Fibroblast of skin of right quadriceps (primary cell): ENCODE results near the gene ZNF534.
"Not testable (repeated sequence)": the region's sequence is repeated elsewhere in the genome, so short reads cannot be mapped to it uniquely, and the experiment has no call there.

Source experiments
- DNase-seq: peaks from one replicate; pipeline ENCODE4 v3.0.0-alpha.2; 2013

The ZNF534 gene

DNA sequence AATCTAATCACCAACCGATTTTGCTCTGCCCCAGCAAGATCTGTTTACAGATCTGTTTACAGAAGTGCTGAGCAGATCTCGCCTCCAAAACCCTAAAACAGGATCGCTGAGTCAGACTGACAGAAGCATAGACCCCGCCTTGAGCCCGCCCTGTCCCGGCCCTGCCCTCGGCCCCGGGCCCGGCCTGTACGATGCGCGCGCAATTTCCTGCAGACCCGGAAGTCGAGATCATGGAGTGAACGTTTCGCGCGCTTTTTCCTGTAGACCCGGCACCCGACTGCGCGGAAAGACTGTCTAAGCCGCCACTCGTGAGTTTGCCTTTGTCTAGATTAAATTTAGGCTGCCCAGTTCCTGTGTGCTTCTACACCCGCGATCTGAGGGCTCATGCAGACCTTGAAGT lies at the start of gene ZNF534:
TSS of gene ZNF534 (plus strand) at position 212 of the 400 bp plus-strand sequence. CDS start 2,327 bp downstream, outside the sequence.
- DNase-seq: no peak

DNA sequence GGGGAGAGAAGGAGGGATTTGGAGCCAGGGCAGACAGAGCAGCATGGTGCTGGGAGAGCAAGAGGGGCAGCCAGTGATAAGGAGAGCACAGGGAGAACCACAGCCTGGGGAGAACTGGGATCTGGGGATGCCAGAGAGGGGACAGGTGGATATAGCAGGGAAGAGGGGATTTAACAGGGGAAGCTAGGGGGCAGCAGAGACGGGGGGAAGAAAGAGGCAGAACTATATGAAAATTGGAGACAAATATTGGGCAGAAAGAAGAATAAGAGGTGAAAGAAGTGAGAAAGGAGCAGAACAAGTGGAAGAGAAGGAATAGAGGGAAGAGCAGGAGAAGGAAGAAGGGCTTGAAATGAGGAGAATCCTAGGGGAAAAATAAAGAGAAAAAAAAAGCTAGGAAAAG lies 37.8 kb upstream of the ZNF534 start:
- DNase-seq: no peak

DNA sequence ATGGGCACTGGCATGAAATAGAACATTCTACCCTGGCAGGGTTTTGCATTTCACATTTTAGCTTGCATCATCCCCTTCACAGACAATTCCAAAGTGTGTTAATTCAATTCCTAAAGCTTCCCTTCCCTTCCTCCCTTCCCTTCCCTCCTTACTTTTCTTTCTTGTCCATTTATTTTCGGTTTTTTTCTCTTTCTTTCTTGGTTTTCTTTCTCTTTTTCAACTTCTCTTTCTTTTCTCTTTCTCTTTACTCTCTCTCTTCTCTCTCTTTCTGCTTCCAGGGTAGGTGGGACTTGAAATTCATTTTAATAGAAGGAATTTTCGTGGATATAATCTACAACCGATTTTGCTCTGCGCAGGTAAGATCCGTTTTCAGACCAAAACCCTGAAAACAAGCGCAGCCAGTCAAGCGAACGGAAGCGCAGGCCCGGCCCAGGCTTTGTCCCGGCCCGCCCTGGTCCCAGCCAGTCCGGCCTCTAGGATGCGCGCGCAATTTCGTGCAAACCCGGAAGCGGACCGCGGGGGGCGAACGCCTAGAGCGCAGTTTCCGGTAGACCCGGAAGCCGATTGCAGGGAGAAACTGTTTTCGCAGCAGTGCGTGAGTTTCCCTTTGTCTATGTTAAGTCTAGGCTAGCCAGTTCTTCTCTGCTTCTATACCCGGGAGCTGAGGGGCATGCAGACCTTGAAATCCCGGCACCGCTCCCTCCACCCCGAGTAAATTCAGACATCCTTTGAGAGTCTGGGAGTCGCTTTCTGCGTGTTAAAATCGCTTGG lies 31.5 kb upstream of the ZNF534 start, which contains the start of gene ZNF528:
TSS of gene ZNF528 (plus strand) at position 540 of the 771 bp plus-strand sequence. CDS start 4,165 bp downstream, outside the sequence.
- peak; percentile 95 for DNase-seq

DNA sequence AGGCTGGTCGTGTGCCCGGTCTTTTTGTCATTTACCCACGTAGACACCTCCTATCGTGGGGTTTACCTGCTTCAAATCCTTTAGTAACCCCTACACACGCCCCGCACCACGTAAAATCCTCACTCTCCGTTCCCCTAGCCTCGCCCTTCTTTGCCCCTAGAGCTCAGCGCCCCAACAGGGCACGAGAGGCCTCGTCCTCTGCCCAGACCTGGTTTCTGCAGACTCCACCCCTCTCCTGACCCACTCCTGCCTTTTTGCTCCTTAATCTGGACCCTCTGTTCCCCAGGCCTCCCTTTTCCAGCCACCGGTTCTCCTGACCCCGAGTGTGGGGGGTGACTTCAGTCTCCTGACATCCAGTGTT lies 30.9 kb upstream of the ZNF534 start:
- peak; percentile 10 for DNase-seq

DNA sequence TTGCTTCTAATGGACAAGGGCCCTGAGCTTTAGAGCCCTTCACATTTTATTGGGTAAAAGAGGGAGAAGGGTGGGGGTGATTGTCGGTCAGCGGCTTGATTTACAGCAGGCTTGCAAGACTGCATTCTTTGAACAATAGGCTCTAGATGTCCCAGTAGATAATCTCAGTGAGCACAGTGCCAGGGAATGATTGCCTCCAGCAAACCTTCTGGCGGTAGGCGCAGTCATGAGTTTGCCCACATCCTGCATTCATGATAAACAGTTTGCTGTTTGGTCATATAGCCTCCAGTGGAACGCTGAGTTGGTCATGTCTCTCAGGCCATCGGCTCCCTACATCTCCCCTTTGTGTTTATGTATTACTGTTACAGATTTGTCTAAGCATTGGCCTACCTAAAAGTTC lies 18.7 kb upstream of the ZNF534 start:
- no peak for DNase-seq

DNA sequence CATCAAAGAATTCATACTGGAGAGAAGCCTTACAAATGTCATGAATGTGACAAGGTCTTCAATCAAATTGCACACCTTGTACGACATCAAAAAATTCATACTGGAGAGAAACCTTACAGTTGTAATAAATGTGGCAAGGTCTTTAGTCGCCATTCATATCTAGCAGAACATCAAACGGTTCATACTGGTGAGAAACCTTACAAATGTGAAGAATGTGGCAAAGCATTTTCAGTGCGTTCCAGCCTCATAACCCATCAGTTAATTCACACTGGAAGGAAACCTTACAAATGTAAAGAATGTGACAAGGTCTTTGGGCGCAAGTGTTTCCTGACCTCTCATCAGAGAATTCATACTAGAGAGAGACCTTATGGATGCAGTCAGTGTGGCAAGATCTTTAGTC lies 13.2 kb upstream of the ZNF534 start:
- DNase-seq: no peak

DNA sequence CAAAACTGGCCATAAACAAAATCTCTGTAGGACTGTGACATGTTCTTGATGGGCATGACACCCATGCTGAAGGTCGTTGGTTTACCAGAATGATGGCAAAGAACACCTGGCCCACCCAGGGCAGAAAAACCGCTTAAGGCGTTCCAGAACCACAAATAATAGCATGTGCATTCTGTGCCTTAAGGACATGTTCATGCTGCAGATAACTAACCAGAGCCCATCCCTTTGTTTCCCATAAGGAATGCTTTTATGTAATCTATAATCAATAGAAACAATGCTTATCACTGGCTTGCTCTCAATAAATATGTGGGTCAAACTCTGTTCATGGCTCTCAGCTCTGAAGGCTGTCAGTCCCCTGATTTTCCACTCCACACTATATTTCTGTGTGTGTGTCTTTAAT lies 13.2 kb downstream of the ZNF534 start:
- no peak for DNase-seq

DNA sequence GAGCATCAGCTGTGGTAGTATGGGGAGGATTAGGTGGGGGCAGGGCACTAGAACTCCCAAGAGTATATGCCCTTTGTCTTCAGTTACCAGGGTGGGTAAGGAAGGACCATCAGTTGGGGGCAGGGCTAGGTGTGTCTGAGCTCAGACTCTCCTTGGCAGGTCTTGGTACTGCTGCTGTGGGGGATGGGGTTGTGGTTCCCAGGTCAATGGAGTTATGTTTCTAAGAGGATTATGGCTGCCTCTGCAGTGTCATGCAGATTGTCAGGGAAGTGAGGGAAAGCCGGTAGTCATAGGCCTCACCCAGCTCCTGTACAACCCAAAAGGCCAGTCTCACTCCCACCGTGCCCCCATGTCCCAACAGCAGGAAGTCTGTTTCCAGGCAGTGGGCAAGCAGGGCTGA lies 15.6 kb downstream of the ZNF534 start:
- DNase-seq: no peak

DNA sequence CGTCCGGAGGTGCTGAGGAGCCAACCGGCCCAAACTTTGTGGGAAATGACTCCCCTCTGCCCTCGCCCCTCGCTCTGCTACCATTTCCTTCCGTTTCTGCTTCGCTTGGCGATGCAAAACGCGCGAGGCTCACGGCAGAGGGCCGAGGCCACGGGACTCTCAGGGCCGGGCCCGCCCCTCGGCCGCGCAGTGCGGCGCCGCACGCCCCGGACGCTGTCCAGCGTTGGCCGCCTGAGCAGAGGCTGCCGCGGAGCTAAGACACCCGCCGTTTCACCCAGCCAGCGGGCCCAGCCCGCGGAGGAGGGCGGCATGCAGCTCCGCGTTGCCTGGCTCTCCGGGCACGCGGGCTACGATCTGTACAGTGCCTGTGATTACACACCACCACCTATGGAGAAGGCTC lies 22.3 kb downstream of the ZNF534 start:
- no peak for DNase-seq

DNA sequence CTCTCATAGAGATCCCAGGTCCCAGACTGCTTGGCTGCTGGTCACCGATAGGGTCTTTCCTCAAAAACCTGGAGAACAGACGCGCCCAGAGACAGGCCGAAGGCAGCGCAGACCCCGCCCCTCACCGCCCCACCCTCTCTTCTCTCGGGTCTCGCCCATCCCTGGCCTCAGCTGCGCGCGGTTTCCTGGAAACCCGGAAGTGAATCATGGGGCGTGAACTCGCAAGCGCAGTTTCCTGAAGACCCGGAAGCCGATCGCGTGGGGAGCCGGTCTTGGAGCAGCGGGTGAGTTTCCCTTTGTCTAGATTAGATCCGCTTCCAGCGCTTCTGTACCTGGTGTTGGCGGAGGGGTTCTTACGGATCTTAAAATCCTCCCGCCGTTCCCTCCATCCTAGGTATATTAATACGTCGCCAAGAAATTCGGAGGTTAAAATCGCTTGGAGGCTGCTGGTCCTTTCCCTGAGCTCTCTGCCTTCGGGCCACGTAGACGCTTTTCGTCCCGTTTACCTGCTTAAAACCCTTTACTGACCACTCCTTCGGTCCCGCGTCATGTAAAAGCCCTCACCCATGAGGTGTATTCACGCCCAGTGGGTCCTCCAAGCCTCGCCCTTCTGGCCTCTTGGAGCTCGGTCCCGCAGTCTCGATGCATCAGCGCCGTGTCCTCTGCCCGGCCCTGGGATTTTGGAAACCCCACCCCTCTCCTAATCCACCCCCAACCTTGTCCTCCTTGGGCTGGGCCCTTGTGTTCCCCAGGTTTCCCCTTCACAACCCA lies 24.6 kb downstream of the ZNF534 start, which contains the start of gene ZNF578:
TSS of gene ZNF578 (plus strand) at position 230 of the 771 bp plus-strand sequence. CDS start 48,293 bp downstream, outside the sequence.
- DNase-seq: peak; percentile 88

DNA sequence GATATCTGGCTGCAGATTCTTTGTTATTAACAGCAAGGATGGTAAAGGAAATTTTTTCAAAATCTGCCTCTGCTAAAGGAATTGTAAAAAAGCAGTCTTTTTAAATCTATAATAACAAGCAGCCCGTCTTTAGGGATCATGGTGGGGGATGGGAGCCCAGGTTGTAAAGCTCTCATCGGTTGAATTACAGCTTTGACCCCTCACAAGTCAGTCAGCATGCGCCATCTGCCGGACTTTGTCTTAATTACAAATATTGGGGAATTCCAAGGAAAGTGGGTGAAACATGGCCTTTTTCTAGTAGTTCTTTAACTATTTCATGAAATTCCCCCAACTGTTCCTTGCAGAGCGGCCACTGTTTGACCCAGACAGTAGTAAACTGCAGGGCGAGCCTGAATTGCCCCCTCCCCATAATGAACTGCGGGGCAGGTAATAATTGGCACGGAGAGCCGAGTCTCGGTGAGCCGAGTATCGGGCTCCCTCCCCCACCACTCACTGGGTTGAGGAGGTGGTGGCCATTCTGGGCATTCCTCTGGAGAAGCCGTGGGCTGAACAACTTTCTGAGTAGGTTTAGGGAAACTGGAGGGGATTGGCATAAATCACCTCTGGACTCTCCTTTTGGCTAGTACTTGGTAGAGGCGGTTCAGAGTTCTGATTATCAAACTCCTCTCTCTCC lies 36.0 kb downstream of the ZNF534 start:
- DNase-seq: no peak

DNA sequence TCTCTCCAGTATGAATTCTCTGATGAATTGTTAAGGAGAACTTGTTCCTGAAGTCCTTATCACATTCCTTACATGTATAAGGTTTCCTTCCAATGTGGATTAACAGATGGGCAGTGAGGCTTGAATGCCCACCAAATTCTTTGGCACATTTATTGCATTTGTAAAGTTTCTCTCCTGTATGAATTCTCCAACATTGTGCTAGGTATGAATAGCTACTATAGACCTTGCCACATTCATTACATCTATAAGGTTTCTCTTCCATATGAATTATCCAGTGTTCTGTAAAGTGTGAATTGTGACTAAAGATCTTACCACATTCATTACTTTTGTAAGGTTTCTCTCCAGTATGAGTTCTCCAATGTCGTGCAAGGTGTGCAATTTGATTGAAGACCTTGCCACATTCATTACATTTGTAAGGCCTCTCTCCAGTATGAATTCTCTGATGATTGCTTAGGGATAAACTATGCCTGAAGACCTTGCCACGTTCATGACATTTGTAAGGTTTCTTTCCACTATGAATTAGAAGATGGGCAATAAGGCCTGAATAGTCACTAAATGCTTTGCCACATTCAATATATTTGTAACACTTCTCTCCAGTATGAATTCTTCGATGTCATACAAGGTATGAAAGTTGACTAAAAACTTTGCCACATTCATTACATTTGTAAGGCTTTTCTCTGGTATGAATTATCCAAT lies 44.9 kb downstream of the ZNF534 start:
- DNase-seq: no peak

DNA sequence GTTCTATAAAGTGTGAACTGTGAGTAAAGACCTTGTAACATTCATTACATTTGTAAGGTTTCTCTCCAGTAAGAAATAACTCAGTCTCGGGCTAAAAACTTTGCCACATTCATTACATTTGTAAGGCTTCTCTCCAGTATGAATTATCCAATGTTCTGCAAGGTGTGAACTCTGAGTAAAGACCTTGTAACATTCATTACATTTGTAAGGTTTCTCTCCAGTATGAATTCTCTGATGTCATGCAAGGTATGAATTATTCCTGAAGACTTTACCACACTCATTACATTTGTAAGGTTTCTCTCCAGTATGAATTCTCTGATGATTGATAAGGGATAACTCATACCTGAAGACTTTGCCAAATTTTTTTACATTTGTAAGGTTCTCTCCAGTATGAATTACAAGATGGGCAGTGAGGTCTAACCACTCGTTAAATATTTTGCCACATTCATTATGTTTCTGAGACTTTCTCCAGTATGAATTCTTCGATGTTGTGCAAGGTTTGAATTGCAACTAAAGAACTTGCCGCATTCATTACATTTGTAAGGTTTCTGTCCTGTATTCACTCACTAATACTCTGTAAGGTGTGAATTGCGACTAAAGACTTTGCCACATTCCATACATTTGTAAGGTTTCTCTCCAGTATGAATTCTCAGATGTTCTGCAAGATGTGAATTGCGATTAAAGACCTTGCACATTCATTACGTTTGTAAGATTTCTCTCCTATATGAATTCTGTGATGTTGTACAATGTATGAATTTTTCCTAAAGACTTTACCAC lies 45.6 kb downstream of the ZNF534 start:
- DNase-seq: no peak

DNA sequence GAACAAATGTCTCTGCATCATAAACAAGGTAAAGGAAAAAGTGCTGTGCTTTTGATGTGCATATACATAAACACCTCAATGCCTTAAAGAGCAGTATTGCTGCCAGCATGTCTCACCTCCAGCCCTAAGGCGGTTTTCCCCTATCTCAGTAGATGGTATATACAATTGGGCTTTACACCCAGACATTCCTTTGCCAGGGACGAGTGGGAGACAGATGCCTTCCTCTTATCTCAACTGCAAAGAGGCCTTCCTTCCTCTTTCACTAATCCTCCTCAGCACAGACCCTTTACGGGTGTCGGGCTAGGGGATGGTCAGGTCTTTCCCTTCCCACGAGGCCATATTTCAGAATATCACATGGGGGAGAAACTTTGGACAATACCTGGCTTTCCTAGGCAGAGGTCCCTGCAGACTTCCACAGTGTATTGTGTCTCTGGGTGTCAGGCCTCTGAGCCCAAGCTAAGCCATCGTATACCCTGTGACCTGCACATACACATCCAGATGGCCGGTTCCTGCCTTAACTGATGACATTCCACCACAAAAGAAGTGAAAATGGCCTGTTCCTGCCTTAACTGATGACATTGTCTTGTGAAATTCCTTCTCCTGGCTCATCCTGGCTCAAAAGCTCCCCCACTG lies 55.3 kb downstream of the ZNF534 start:
- not testable (repeated sequence) for DNase-seq

DNA sequence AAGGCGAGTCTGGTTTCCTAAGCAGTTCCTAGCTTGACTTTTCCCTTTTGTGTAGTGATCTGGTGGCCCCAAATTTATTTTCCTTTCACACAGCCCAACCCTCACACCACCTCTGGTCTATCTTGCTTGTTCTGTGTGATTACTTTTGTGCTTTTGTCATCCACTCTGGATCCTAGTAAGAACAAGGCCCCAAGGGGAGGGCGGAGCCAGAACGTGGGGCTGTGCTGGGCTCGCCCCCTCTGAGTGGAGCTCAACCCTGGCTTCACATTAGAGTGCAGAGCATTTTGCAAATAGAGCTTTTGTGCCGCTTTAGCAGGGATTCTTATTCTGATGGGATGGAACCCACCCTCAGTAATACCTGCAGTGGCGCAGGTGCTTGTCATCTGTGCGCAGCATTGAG lies 56.1 kb downstream of the ZNF534 start:
- DNase-seq: not testable (repeated sequence)

DNA sequence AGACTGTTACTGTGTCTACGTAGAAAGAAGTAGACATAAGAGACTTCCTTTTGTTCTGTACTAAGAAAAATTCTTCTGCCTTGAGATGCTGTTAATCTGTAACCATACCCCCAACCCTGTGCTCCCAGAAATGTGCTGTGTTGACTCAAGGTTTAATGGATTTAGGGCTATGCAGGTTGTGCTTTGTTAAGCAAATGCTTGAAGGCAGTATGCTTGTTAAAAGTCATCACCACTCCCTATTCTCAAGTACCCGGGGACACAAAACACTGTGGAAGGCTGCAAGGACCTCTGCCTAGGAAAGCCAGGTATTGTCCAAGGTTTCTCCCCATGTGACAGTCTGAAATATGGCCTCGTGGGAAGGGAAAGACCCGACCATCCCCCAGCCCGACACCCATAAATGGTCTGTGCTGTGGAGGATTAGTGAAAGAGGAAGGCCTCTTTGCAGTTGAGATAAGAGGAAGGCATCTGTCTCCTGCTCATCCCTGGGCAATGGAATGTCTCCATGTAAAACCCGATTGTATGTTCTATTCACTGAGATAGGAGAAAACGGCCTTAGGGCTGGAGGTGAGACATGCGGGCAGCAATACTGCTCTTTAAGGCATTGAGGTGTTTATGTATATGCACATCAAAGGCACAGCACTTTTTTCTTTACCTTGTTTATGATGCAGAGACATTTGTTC lies 56.8 kb downstream of the ZNF534 start:
- DNase-seq: not testable (repeated sequence)

DNA sequence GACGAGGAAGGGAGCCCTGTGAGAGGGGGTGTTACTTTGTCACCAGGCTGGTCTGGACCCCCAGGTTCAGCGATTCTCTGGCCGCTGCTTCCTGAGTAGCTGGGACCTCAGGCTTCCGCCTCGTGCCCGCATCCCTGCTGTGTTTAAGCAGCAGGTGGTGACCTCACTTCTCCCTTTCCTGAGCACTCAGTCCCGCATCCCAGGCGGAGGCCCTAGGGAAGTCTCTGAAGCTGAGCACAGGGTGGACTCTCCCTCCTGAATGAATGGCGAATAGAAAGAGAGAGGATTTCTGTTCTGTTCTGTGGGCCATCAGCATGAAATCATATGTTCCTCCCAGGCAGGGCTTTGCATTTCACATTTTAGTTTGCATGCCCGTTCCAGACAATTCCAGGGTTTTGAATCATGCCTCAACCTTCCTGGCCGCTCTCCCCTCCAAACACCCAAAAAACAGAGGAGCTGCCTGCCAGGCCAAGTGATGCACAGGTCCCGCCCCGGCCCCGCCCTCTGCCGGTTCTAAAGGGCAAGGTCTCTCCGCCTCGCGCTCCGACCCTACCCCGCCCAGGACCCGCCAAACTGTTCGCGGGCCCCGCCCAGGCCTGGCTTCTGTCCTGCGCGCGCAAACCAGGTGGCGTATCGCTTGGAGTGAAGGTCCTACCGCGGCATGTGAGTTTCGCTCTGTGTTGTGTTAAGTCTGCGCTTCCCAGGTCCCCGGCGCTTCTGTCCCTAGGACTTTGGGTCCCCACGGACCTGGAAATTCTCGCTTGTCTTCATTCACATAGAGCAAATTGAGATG lies 63.4 kb downstream of the ZNF534 start:
- DNase-seq: no peak

DNA sequence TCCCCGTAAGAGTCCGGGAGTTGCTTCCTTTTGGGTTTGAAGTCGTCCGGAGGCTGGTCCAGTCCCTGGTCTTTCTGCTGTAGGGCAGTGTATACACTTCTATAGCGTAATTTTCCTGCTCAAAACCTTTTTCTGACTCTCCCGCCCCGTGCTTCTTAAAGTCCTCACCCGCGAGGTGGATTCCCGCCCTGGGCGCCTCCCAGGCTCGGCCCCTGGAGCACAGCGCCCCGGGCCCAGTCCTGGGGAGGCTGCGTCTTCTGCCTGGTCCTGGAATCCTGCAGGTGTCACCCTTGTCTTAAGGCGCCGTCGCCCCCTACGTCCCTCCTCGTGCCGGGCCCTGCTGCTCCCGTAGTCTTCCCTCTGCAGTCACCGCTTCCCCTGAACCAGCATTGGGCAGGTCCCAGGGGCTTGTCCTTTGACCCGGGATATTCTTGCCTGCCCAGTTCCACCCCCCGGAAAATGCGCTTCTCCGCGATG lies 64.1 kb downstream of the ZNF534 start:
- DNase-seq: no peak

DNA sequence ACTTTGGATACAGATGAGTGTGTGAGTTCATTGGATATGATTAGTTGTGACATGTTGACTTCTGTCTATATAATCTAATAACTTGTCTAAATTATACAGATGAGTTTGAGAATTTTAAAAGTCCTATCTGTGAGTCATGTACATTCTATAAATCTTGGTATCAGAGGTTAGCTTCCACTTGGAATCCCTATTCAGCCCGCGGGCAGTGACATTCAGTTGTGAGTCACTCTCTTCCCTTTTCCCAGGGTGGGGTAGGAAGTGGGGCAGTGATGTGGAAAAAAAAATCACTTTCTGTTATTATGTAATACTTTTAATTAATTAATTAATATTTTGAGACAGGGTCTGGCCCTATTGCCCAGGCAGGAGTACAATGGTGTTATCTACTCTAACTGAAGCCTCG lies 65.6 kb downstream of the ZNF534 start:
- DNase-seq: no peak

DNA sequence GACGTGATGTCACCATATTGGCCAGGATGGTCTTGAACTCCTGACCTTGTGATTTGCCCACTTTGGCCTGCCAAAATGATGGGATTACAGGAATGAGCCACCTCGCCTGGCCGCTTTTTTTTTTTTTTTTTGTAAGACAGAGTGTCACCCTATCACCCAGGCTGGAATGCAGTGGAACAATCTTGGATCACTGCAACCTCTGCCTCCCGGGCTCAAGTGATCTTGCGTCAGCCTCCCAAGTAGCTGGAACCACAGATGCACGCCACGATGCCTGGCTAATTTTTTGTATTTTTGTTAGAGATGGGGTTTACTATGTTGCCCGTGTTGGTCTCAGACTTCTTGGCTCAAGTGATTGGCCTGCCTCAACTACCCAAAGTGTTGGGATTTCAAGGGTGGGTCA lies 69.6 kb downstream of the ZNF534 start:
- no peak for DNase-seq
